ENCODE data around the gene NHERF1. TPM values are rescaled to one million over a fixed set of nuclear protein-coding genes. Genes with fewer than 3 reads are reported as not detected.

Gene NHERF1
- total RNA-seq, 1 experiment from 2014 or later = 75.0 TPM

GRCh38 chr17:74807925-74808324, 59.5 kb downstream of the NHERF1 start:
- H4K20me1 ChIP-seq (ENCODE audit: low read length) = no peaks in the 10 kb centered on the region

DNA sequence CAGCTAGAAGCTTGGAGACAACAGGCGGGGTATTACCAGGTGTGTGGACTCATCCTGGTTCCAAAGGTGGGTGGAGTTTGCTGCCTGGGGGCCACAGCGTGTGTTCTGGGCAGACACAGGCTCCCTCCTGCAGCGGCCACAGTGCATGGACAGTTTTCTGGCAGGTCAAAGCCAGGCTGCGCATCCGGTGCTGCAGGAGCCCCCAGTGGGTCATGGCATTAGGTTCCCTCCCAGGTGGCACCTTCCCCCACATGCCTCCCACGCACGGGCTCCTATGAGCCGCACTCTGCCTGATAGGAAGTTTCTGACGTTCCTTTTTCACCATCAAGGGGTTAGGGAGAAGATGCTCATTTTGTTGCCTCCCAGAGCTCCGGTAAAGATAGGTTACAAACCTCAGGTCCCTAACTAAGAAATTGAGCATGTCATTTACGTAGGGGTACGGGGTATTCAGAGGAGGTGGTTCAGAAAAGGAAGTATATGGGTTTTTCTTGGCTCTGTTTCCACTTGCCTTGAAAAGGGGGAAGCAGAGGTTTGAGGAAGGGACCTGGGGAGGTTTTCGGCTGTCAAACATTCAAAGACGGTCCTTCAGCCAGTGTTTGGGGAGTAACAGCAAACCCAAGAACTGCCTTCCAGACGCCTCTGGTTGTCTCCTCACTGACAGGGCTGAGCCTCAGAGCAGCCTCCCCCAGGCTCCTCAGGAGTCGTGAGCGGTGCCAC, 60.4 kb downstream of the NHERF1 start:
- DNase-seq (no peak), ATAC-seq (no peak)
- Histone ChIP-seq H3K4me1 (ENCODE audit: insufficient read depth, low read length) (no peaks in the 10 kb centered on the region), H2AFZ (ENCODE audit: low read length) (no peak overlapping the region), H3K4me2 (ENCODE audit: low read length) (no peak overlapping the region), H3K9me2 (replicated peaks; ENCODE audit: low read length) (no peaks in the 10 kb centered on the region), H3K36me3 (ENCODE audit: low read depth, low read length) (no peaks in the 10 kb centered on the region), H3K27ac (ENCODE audit: low read length) (no peak overlapping the region), H3K79me2 (ENCODE audit: low read length) (no peaks in the 10 kb centered on the region), H4K20me1 (ENCODE audit: low read length) (no peaks in the 10 kb centered on the region), H3K9ac (ENCODE audit: low read length) (no peak overlapping the region), H3F3A (ENCODE audit: low read length, unreplicated experiment) (no peaks in the 10 kb centered on the region), H3K27me3 (ENCODE audit: low read length) (no peaks in the 10 kb centered on the region), H3K4me3 (ENCODE audit: low read length) (no peak overlapping the region), H3K9me3 (ENCODE audit: low read length) (no peaks in the 10 kb centered on the region)
- POLR2A ChIA-PET (ENCODE audit: unreplicated experiment) = no interaction called here
- no peak for TF ChIP-seq EZH2phosphoT487 (IDR thresholded peaks at IDR 0.05; ENCODE audit: borderline replicate concordance, low read length)
- TF ChIP-seq EZH2 (IDR thresholded peaks at IDR 0.05; ENCODE audit: low read length, unreplicated experiment) = no peak
- no peak for TF ChIP-seq CTCF (conservative IDR thresholded peaks at IDR 0.05; ENCODE audit: low read depth, low read length)
- CTCF ChIA-PET = no interaction called here
- no TSS peak for BruUV-seq (replicated peaks)
- intact Hi-C loops (cut with micrococcal nuclease) = no loop called here

More at GRCh38 chr17:74807925-74808324, 59.5 kb downstream of the NHERF1 start:
- H2AFZ ChIP-seq (ENCODE audit: low read length) = no peak overlapping the region
- BruUV-seq (replicated peaks) = no TSS peak
- no peak overlapping the region for H3K4me3 ChIP-seq (ENCODE audit: low read length)
- H3K79me2 ChIP-seq (ENCODE audit: low read length) = no peaks in the 10 kb centered on the region
- H3K9me2 ChIP-seq (replicated peaks; ENCODE audit: low read length) = no peaks in the 10 kb centered on the region
- no peak for ATAC-seq
- no peak overlapping the region for H3K27ac ChIP-seq (ENCODE audit: low read length)
- H3K4me2 ChIP-seq (ENCODE audit: low read length) = no peak overlapping the region
- H3K27me3 ChIP-seq (ENCODE audit: low read length) = no peaks in the 10 kb centered on the region
- no peaks in the 10 kb centered on the region for H3F3A ChIP-seq (ENCODE audit: low read length, unreplicated experiment)
- ChIA-PET POLR2A (ENCODE audit: unreplicated experiment) (no interaction called here), CTCF (no interaction called here)
- TF ChIP-seq EZH2 (IDR thresholded peaks at IDR 0.05; ENCODE audit: low read length, unreplicated experiment) (no peak), EZH2phosphoT487 (IDR thresholded peaks at IDR 0.05; ENCODE audit: borderline replicate concordance, low read length) (no peak), CTCF (conservative IDR thresholded peaks at IDR 0.05; ENCODE audit: low read depth, low read length) (no peak)
- no peak overlapping the region for H3K9ac ChIP-seq (ENCODE audit: low read length)
- no peaks in the 10 kb centered on the region for H3K36me3 ChIP-seq (ENCODE audit: low read depth, low read length)
- intact Hi-C loops (cut with micrococcal nuclease) = no loop called here
- H3K9me3 ChIP-seq (ENCODE audit: low read length) = no peaks in the 10 kb centered on the region
- H3K4me1 ChIP-seq (ENCODE audit: insufficient read depth, low read length) = no peaks in the 10 kb centered on the region
- no peak for DNase-seq

- DNase-seq = no peak
- H3K9me2 ChIP-seq (replicated peaks; ENCODE audit: low read length) = no peaks in the 10 kb centered on the region
- no peaks in the 10 kb centered on the region for H3K27me3 ChIP-seq (ENCODE audit: low read length)
- ATAC-seq = no peak
- no peak overlapping the region for H3K9ac ChIP-seq (ENCODE audit: low read length)
- no peaks in the 10 kb centered on the region for H3F3A ChIP-seq (ENCODE audit: low read length, unreplicated experiment)
- no peaks in the 10 kb centered on the region for H3K9me3 ChIP-seq (ENCODE audit: low read length)
- no peaks in the 10 kb centered on the region for H3K79me2 ChIP-seq (ENCODE audit: low read length)
- H3K4me3 ChIP-seq (ENCODE audit: low read length) = no peak overlapping the region
- CTCF ChIA-PET = no interaction called here
- H2AFZ ChIP-seq (ENCODE audit: low read length) = no peak overlapping the region
- H4K20me1 ChIP-seq (ENCODE audit: low read length) = no peaks in the 10 kb centered on the region
- no peak overlapping the region for H3K27ac ChIP-seq (ENCODE audit: low read length)
- no TSS peak for BruUV-seq (replicated peaks)
- POLR2A ChIA-PET (ENCODE audit: unreplicated experiment) = no interaction called here
- H3K36me3 ChIP-seq (ENCODE audit: low read depth, low read length) = no peaks in the 10 kb centered on the region
- no peaks in the 10 kb centered on the region for H3K4me1 ChIP-seq (ENCODE audit: insufficient read depth, low read length)
- no peak overlapping the region for H3K4me2 ChIP-seq (ENCODE audit: low read length)
- TF ChIP-seq CTCF (conservative IDR thresholded peaks at IDR 0.05; ENCODE audit: low read depth, low read length) = no peak
- TF ChIP-seq EZH2phosphoT487 (IDR thresholded peaks at IDR 0.05; ENCODE audit: borderline replicate concordance, low read length) = no peak
- no peak for TF ChIP-seq EZH2 (IDR thresholded peaks at IDR 0.05; ENCODE audit: low read length, unreplicated experiment)
- intact Hi-C loops (cut with micrococcal nuclease) = no loop called here
These were observed 62.5 kb downstream of the NHERF1 start for GRCh38 chr17:74810699-74811485.
